NCI-H82 (cell line): ENCODE data around the gene CASP10.
"Not testable (repeated sequence)": the region's sequence is repeated elsewhere in the genome, so short reads cannot be mapped to it uniquely, and the experiment has no call there.

Experiments
- DNase-seq: peaks from one replicate; lab custom pipeline; 2025; lab: John Stamatoyannopoulos, UW

The CASP10 gene

DNA sequence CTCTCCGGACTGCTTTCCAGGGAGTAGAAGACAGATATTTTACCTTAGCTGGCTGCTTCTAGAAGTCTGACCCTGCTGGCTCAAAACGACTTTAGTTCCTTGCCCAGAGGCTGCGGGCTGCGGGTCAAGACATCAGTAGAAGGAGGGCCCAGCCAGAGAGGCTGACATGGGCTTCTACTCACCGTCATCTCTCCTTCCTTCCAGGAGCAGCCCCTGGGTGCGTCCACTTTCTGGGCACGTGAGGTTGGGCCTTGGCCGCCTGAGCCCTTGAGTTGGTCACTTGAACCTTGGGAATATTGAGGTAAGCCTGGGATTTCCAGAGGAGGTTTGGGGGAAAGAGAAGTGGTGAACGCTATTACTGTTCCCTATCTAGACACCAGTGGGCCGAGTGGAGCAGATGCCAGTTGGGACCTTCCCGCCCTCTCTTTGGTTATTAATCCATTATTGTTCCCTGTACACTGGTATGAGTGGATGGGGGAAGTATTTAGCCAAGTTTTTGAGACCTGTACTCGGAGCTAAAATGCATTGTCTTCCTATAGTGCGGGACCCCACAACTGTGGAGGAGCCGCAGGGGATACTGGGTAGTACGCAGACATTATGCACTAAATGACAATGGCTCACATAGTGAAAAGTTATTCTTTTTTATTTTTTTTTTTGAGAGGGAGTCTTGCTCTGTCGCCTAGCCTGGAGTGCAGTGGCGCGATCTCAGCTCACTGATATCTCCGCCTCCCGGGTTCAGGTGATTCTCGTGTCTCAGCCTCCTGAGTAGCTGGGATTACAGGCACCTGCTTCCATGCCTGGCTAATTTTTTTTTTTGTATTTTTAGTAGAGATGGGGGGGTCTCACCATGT is 51.1 kb downstream of the CASP10 start:
- DNase-seq, result no peak

DNA sequence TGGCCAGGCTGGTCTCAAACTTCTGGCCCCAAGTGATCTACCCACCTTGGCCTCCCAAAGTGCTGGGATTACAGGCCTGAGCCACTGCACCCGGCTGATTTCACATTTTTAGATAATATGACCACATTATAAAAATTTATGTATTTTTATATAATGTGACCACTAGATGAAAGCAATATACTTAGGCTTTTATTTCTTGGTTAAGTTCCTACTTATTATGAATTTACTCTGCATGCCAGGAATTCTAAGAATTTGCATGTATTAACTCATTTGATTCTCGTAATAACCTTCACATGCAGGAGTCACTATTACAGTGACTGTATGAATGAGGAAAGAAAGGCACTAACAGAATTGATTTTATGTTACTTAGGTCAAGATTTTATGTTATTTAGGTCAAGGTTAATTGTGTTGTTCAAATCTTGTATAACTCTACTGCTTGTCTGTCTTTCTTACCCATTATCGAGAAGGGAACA is 51.8 kb downstream of the CASP10 start:
- no peak for DNase-seq

DNA sequence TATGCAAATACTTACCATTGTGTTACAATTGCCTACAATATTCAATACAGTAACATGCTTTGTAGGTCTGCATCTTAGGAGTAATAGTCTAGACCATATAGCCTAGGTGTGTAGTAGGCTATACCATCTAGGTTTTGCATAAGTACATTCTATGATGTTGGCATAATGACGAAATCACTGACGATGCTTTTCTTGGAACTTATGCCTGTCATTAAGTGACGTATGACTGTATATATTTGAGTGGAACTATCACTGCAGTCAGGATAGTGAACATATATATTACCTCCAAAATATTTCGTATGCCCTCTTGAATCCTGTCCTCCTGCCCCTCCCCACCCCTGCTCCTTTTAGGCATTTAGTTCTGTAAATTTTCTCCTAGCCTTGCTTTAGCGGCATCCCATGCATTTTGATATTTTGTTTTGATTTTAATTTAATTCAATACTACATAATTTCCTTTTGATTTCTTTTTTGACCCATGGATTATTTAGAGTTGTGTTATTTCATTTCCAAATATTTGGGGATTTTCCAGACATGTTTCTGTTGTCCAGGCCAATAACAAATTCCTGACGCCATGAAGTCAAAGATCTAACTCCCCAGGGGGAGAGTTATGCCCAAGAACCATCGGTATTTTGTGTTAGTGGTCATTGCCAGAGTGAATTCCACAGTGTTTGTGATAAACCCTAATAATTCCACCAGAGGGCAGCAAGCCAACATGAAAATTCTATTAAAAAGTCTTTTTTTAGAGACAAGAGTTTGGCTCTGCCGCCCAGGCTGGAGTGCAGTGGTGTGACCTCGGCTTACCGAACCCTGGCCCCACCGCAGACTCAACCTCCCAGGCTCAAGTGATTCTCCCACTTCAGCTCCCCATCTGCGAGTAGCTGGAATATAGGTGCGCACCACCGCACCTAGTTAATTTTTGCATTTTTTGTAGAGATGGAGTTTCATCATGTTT is 53.2 kb downstream of the CASP10 start:
- DNase-seq, result peak; percentile 89

DNA sequence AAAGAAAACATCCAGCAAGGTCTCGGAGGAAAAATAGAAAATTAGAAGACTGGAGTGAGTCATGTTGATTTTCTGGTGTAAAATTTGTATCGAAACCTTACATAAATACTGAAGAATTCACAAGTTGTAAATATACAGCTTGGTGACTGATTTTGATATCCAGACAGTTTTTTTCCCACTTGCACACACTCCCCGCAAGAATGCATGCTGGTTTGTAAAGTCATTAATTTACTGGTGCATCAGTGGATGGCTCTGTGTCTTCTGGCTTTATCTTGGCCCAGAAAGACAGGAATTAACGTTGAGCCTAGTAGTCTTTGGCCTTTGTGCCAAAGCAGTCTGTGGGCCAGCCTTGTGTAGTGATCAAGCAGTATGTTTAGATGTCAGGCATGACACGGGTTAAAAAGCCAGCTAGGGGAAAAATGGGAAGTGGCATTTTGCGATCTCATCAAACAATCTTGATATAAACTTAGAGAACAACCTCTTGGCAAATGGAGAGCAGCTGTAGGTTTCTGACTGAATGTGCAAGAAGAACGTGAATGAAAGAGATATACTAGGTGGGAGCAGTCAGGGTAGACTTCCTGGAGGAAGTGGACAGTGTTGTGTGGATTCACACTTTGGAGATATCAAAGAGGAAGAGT is 54.7 kb downstream of the CASP10 start:
- no peak for DNase-seq

DNA sequence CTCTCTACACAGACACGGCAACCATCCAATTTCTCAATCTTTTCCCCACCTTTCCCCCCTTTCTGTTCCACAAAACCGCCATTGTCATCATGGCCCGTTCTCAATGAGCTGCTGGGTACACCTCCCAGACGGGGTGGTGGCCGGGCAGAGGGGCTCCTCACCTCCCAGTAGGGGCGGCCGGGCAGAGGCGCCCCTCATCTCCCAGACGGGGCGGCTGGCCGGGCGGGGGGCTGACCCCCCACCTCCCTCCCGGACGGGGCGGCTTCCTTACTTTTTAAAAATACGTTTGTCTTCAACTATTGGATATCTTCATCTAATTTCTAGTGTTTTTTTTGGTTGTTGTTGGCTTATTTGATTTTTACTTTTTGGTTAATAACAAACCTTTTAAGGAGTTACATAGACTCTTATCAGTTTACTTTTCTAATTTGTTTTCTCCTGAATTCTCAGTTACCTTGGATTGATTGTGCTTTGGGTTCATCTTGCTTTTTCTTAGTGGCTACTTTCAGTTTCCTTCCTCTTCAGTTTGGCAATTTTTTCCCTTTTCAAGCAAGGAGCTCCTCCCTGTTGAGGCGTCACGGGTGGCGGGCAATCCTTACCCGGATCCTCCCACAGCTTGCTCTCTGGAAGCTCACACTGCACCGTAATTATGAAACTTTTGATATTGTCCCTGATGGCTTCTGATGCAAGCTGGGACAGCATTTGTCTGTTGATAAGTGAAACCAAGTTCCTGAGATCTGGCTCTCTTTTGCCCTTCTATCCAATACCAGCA is 56.4 kb downstream of the CASP10 start:
- not testable (repeated sequence) for DNase-seq

DNA sequence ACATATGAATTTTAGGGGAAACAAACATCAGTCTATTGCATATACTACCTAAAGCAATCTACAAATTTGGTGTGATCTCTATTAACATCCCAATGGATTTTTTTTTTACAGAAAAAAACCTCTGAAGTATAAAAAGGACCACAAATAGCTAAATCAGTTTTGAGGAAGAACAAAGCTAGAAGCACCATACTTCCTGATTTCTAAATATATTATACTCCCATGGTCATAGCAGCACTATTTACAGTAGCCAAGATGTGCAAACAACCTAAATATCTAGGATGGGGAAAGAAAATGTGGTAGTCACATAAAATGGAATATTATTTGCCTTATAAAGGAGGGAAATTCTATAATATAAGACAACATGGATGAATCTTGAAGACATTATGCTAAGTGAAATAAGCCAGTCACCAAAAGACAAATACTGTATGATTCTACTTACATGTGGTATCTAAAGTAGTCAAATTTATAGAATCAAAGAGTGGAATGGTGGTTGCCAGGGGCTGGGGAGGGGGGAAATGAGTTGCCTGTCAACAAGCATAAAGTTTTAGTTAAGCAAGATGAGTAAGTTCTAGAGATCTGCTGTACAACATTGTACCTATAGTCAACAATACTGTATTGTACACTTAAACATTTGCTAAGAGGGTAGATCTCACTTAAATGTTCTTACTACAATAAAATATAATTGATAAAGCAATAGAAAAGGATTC is 59.8 kb downstream of the CASP10 start:
- no peak for DNase-seq

DNA sequence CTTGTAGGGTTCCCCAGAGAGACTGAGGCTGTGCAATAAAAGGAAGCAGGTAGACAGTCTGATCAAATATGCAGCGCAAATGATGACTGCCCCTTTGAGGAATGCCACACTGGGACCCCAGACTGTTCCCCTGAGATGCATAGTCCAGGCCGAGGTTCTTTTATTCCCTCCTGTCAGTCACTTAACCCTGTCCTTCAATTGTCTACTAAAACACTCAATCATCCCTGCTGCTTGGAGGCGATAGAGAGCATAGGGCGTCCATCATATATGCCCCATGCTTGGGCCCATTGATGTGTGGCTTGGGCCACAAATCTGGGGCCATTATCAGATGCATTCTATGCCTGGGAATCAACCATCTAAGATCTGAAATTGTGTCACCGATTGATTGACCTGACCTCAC is 61.9 kb downstream of the CASP10 start:
- DNase-seq, result no peak

DNA sequence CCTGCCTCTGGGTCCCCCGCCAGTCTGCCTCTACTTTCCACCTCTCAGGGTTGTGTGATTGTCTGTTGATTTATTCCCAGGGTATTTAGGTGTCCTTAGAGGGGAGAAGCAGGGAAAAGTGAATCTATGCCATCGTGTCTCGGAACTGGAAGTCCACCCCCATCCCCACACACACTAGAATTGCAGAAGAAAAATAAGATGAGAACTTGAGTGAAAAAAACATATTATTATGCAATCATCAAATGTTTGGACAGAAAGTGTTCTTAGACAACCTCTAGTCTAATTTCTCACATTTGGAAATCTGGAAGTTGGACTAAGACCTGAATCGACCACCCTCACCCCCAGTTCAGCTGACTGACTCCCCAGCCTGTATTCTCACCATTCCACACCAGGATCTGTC is 63.3 kb downstream of the CASP10 start:
- DNase-seq, result no peak

DNA sequence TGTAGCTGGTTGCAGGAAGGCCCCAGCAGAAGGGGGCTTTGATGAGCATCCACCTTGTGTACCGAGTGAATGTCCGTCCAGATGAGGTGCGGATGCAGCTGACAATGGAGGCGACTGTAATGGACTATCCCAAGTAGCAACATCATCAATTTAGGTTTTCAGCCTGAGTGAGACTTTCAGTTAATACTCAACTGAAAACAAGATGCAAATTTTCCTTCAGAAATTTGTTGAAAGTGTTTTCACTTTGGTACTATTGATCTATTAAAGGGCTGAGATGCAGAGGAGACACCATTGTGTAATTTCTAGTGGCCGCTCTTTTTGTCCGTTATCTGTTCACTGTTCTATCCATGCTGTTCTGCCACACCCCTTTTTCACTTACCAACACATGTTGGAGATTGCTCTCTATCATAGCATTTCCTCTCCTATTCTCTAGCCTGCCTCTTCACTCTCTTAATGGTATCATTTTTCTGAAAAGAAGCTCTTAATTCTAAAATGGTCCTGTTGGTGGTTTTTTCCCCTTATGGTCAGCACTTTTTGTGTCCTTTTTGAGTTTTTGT is 65.4 kb downstream of the CASP10 start:
- no peak for DNase-seq

DNA sequence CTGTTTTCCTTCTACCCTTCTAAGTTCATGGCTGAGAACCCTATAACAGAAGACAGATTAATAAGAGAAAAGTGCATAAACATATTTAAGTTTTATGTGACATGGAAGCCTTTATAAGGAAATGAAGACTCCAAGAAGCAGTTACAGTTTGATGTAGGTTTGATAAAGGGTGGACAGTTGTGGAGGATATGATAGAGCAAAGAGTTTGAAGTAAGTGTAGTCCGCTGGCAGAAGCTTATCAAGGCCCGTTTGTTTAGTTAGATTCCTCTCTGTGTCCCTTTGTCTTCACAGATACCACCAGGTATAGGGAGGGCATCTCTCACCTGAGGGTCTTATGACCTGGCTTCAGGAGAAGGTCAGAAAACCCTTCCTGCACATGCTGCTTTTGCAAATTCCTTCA is 66.9 kb downstream of the CASP10 start:
- DNase-seq, result no peak

DNA sequence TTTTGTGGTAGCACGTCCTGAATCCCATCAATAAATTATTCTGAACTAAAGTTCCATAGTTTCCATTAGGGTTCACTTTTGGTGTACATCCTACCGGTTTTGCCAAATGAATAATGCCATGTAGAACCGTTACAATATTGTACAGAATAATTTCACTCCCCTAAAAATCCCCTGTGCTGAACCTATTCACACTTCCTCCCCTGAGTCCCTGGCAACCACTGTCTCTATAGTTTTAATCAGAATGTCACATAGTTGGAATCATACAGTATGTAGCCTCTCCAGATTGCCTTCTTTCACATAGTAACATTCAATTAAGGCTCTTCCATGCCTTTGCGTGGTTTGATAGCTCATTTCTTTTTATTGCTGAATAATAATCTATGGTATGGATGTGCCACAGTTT is 67.8 kb downstream of the CASP10 start:
- DNase-seq, result no peak

DNA sequence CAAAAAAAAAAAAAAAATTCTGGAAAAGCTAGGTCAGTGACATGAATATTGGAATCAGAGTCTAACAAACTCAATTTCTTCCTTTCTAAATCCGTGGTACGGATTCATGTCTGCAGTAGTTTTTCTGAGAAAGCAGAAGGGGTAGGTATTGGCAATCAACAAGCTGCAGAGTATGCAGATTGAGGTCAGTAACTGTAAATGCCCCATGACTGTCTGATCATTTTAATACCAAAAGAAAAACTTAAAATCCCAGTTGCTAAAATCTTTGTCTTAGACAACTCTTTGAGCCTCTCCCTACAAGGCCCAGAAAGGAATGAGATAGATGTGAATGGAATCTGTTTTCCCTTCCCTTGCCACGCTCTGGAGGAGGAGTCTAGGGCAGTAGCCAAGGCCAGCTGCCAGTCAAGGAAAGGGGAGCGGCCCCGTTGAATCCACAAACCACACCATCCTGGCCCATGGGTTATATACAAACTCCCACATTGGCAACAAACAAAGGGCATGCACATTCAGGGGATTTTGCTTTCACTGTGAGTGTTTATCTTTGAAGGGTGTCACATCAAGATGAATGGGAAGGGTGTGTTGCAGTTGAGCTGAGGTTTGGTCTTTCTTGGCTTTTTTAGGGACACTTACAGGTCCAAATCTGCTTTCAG is 71.3 kb downstream of the CASP10 start:
- no peak for DNase-seq

DNA sequence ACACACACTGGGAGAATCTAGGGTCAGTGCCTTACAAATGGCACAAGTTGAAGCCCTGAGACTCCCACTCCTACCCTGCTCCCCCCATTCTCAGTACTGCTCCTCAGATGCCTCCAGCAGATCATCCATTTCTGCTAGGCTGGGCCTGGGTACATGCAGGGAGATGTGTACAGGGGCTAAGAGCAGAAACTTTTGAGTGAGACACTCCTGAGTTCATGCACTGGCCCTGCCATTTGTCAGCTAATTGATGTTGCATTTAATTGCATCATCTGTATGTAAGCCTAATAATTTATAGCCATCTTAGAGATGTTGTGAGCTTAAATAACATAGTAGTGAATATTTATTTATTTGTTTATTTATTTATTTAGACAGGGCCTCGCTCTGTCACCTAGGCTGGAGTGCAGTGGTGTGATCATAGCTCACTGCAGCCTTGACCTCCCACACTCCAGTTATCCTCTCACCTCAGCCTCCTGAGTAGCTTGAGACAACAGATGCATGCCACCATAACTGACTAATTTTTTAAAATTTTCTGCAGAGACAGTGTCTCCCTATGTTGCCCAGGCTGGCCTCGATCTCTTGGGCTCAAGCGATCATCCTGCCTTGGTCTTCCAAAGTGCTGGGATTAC is 72.6 kb downstream of the CASP10 start:
- DNase-seq, result no peak

DNA sequence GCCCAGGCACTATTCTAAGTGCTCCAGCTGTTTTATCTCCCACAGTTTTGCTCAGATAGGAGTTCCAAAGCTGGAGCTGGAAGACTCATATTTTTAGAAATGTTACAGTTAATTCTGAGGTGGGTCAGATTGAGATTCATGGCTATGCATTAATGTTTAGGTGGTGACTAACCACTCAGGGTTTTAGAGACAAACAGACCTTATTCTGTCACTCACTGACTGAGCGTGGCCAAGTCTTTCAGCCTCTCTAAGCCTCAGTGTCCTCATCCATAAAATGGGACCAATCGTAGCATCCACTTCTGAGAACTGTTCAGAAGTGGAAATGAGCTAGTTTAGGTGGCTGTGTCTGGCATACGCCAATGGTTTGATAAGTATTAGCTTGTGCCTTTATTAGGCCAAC is 73.1 kb downstream of the CASP10 start:
- no peak for DNase-seq

DNA sequence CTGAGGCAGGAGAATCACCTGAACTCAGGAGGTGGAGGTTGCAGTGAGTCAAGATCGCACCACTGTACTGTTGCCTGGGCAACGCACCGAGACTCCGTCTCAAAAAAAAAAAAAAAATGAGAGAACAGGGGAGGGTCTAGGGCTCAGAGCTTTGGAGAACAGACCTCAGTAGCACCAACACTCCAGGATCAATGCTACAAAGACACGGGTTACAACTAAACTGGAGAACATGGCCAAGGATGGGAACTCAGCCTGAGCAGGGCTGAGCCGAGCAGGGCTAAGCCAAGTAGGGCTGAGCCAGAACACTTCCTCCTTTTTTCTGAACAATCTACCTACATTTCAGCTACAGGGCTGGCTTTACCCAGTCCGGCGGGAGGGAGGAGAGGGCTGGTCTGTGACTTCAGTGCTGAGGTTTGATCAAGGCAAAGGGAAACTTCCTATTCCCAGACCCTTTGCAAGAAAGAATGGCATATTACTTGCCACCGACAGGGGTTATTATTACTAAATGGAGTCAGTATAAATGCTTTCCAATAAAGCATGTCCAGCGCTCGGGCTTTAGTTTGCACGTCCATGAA is 74.5 kb downstream of the CASP10 start:
- no peak for DNase-seq

DNA sequence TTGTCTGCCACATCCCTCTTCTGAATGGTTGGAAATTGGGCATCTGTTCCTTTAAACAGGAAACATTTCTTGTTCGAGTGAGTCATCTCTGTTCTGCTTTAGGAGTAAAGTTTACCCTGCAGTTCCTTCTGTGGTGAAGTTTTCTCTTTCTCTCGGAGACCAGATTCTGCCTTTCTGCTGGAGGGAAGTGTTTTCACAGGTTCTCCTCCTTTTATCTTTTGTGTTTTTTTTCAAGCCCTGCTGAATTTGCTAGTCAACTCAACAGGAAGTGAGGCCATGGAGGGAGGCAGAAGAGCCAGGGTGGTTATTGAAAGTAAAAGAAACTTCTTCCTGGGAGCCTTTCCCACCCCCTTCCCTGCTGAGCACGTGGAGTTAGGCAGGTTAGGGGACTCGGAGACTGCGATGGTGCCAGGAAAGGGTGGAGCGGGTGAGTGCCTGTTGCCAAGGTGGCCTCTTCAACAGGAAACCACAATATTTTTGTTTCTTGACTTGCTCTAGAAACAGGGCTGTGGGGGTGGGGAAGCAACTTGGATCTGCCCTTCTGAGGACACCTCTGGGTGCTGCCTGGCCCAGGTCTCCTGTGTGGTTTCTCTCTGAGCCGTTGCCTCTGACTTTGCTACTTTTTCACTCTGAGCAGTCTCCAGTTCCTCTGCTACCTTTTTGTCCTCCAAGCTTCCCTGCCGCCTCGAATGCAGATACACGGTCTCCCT is 75.2 kb downstream of the CASP10 start:
- no peak for DNase-seq

DNA sequence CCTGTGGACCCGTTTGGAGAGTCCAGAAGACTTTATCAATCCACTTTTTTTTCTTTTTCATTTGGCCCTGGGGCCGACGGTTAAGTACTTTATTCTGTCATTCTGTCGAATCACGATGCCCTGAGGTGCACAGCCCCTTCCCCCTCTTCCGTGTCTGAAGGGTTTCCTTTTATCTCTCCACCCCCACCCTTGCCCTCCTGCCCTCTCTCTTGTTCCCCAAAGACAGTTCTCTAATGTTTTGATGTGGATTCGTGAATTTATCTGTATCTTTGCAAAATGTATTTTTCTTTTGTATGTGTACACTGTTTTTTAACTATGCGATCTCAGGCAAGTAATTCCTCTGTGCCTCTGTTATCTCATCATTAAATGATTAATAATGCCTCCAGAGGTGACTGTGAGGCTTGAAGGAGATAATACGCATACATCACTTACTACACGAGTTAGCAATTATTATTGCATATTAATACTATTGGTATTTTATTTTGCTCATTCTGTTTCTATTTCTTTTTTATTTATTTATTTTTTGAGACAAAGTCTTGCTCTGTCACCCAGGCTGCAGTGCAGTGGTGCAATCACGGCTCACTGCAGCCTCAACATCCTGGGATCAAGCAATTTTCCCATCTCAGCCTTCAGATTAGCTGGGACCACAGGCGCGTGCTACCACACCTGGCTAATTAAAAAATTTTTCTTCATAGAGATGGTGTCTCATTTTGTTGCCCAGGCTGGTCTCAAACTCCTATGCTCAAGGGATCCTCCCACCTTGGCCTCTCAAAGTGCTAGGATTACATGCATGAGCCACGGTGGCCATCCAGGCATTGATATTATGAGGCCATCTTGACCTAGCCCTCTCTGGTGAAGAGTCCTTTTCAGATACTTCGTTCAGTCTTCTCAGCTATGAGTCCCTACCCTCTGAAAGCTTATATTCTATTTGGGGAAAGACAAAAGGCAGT is 76.0 kb downstream of the CASP10 start:
- DNase-seq, result no peak
